Hematopoietic multipotent progenitor cell treated with erythropoietin and hydrocortisone succinate and interleukin-3 and kit ligand, for 4 days (in vitro differentiated cells): ENCODE data around the gene NEB.
A peak's percentile ranks its signal among the peaks of the same experiment; 100 is the strongest.
"Not testable (repeated sequence)": the region's sequence is repeated elsewhere in the genome, so short reads cannot be mapped to it uniquely, and the experiment has no call there.

Experiments
- DNase-seq: peaks from one replicate; pipeline ENCODE4 v3.0.0-alpha.2; 2015

The NEB gene

DNA sequence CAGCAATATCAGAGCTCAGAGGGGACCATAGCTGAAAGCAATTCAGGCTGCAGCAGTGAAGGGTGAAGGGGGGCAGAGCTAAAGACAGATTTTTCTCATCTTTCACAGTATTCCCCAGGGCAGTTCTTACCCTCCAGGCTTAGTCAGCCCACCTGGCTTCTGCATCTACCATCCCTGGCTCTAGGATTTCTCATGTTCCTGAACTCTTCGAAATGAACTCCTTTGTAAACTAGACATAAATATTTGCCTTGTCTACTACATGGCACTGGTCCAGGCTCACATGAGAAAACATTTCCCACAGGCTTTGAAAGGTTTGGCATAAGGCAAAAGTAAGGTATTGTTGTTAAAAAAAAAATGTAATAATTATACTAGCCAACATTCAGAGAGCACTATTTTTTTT lies 23.6 kb upstream of the NEB start:
- DNase-seq: no peak

GRCh38 chr2:151756820-151757219 lies 22.5 kb upstream of the NEB start:
- DNase-seq: no peak

GRCh38 chr2:151754253-151754897 lies 20.1 kb upstream of the NEB start:
- no peak for DNase-seq

GRCh38 chr2:151753540-151753939 lies 19.3 kb upstream of the NEB start:
- no peak for DNase-seq

- DNase-seq: not testable (repeated sequence)
Measured at GRCh38 chr2:151745261-151745660, 11.0 kb upstream of the NEB start.

- DNase-seq: peak; percentile 5
Measured at GRCh38 chr2:151730262-151730975, 3.9 kb downstream of the NEB start.

DNA sequence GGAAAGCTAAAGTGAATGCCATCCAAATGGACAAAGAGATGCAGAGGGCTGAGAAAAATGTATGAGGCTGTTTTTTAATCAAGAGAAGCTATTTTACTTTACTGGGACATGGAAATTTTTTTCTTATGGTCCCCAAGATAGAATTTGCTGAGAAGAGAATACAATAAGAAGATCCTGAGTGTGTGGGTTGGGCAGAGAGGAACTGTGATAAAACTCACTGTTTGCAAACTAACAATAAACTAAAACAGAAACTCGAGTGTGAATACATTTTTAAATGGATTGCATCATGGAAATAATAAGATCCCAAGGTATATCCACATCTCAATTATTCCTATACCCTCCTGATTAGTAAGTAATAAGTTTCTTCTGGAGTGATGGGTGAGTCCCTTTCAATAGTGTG lies 4.4 kb downstream of the NEB start:
- DNase-seq: no peak

DNA sequence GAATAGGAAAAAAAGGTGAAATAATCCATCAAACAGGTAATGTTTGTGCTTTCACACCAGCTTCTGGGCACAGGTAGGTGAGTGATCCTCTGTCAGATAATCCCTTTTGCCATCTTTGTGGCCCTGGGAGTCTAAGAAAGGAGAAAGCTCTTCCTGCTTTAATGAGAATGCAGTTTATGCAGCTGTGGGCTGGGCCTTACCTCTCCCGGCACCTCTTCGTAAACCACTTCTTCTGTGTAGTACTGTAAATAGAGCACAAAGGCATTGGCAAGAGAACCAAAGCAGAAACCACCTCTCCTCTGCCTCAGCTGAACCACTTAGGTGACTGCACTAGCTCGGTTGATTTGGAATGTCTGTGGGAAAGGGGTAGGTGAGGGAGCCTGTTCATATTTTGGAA lies 4.9 kb downstream of the NEB start:
- DNase-seq: no peak

DNA sequence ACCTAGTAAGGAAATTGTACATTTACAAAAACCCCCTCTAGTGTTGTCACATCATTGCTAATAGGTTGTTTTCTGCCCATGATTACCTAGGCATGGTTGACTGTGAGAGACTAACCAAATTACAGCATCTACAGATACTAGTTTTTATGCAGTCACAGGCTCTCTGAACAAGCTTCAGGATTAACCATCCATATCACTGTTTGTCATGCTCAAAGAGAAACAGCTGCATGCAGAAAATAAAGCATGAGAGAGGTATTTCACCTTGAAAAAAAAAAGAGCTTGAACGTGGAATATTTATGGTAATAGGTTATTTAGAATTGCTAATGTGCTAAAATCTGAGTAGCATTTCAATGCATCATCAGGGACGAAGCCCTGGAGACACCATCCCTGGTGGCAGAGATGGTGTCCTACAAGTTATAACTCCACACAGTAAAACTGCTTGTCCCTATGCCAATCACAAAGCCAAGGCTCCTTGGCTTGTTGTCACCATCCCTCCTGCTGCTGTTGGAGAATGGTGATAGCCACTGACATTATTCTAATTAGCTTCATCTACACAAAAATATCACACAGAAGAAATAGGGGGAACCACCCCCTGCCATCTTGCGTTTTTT lies 5.4 kb downstream of the NEB start:
- DNase-seq: peak; percentile 8

DNA sequence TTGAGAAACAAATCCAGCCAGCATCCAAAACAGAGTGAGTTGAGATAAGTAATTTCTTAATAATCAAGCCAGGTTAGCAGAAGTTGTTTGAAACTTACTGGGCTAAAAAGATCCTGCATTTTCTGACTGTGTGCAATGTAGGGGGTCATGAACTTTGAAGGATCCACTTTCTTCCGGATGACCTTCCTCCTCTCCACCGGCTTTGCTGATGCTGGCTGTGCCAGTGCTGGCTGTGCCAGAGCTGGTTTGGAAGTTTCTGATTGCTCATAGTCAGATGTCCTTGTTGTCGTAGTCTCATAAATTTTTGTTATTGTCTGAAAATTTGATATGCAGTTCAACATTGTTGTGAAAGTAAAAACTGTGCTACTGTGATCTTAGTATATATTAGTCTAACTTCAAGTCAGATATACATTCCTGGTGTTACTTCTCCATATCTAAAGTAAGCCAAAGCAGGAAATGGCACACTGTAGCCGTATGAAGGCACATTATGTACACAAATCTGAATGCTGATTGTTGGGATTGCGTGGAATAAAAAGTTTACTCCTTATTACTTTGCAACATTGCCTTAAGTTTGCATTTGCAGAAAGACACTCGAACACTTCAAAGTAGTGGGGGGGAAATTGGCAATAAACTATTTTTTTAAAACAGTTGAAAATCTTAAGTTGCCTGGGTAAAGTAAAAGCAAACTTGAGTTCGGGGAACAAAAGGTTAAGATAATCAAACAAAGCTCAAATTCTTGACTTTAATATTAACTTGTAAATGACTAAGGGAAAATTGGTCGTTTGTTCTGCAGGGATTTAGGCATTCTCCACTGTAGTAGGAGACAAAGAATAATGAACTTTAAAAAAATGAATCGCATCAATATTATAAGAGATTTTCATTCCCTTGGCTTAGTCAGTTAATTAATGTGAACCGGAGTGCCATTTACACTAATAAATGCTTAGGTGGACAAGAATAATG lies 6.4 kb downstream of the NEB start:
- no peak for DNase-seq

DNA sequence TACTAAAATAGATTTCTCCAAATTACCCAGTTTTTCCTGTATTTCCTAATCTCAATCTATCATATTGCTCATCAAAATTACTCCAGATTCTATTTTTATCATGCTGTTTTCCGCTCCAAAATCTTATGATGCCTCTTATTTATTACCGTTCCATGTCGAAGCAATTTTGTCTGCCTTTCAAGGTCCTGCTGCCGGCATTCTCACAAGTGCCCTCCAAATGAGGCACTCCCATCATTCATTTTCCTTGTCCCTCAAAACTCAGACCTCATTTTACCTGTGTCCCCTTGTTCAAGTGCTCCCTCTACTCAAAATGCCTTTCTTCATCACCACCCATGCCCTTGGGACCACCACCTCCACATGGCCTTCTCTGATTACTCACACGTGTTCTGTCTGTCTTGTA lies 13.1 kb downstream of the NEB start:
- DNase-seq: no peak

GRCh38 chr2:151720521-151720920 lies 13.8 kb downstream of the NEB start:
- no peak for DNase-seq

- no peak for DNase-seq
Measured at GRCh38 chr2:151718796-151719195, 15.5 kb downstream of the NEB start.

DNA sequence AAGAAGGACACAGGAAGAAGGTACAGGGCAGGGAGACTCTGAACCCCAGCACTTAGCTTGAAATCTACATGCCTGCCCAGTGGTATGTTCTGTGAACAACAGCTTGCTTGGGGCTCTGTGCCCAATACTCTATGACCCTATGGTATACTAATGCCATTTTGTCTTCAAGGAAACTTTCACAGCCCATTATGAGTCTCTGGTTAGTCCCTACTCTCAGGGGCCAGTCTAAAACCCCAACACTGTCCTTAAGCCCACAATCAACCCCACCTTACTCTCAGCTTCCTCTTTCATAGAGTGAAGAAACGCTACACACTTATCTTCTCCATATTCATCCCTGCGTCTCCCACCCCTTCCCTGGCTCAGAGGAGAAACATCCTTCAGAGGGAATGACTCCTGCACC lies 16.0 kb downstream of the NEB start:
- DNase-seq: peak; percentile 7

DNA sequence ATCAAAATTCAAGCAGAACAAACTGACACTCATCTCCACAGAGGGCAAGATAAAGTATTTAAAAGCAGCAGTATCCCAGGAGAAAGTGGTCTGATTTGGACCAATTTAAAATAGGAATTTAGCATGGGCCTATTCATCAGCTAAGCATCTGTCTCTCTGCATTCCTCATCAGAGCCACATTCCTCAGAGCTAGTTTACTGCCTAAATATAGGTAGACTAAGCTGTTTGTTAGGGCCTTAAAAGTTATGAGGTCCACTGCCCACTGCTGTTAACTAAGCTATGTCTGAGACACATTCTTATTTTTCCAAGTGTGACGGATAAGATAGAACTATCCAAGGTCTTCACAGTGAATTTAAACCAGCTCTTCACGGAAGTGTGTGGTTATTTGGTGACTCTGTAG lies 17.6 kb downstream of the NEB start:
- DNase-seq: no peak

- DNase-seq: no peak
Measured at GRCh38 chr2:151713291-151713903, 20.9 kb downstream of the NEB start.

DNA sequence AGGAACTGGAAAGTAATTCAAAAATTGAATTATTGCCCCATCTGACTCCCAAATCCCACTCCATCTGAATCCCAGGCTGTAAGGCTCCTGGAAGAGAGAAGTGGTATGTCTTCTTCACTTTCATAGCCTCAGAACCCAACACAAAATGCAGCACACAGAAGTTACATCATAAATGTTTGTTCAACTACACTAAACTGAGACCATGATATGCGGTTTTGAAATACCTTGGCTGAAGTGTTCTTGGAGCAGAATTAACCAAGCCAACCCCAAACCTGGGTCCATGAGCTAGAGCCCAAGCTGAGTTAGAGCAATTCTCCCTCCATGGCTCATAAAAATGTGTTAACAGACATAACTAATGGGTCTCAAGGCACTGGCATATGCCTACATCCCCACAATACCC lies 23.3 kb downstream of the NEB start:
- DNase-seq: no peak

GRCh38 chr2:151708788-151709187 lies 25.5 kb downstream of the NEB start:
- DNase-seq: no peak

GRCh38 chr2:151707857-151708256 lies 26.4 kb downstream of the NEB start:
- DNase-seq: no peak

DNA sequence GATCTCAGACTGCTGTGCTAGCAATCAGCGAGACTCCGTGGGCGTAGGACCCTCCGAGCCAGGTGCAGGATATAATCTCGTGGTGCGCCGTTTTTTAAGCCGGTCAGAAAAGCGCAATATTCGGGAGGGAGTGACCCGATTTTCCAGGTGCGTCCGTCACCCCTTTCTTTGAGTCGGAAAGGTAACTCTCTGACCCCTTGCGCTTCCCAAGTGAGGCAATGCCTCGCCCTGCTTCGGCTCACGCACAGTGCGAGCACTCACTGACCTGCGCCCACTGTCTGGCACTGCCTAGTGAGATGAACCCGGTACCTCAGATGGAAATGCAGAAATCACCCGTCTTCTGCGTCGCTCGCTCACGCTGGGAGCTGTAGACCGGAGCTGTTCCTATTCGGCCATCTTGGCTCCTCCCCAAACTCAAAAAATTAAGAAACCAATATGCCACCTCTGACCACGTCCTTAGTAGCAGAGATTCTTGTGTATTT lies 29.8 kb downstream of the NEB start:
- not testable (repeated sequence) for DNase-seq

- DNase-seq: not testable (repeated sequence)
Measured at GRCh38 chr2:151698134-151698533, 36.1 kb downstream of the NEB start.

GRCh38 chr2:151695778-151696177 lies 38.5 kb downstream of the NEB start:
- no peak for DNase-seq

- no peak for DNase-seq
Measured at GRCh38 chr2:151691631-151692030, 42.6 kb downstream of the NEB start.
